HepG2 (cell line): ENCODE results near the gene E2F1. TPM values are rescaled to one million over a fixed set of nuclear protein-coding genes. Genes with fewer than 3 reads are reported as not detected.

Experiments used
- ISL2 ChIP-seq: sonication (generic); formaldehyde crosslinking; IDR thresholded peaks from 2 replicates; pipeline ENCODE4 v1.5.0; 2020; ENCODE audit warnings: missing genetic modification reagents
- MAFF ChIP-seq: IDR thresholded peaks from 2 replicates; pipeline ENCODE4 v1.6.1; 2011; ENCODE audit warnings: low read depth, low read length, improper control_type of control experiment
- MZF1 ChIP-seq: sonication (generic); formaldehyde crosslinking; IDR thresholded peaks from 2 replicates; pipeline ENCODE4 v1.8.1; 2023; ENCODE audit warnings: mild to moderate bottlenecking, missing genetic modification reagents, borderline replicate concordance
- SIX4 ChIP-seq: sonication (generic); formaldehyde crosslinking; IDR thresholded peaks from 2 replicates; pipeline ENCODE4 v1.4.0; 2020; ENCODE audit warnings: missing genetic modification reagents
- SRSF1 ChIP-seq: fragments of 200-400 bp; formaldehyde crosslinking; optimal IDR thresholded peaks from 2 replicates; pipeline ENCODE3; 2017; ENCODE audit warnings: mild to moderate bottlenecking, low read depth, low read length, moderate library complexity
- TAF15 ChIP-seq: fragments of 200-400 bp; formaldehyde crosslinking; IDR thresholded peaks from one replicate; pipeline ENCODE4 v1.6.1; 2018; ENCODE audit warnings: mild to moderate bottlenecking, low read depth, low read length; ENCODE audit not compliant: poor library complexity, severe bottlenecking
- TEAD2 ChIP-seq: sonication (generic); formaldehyde crosslinking; IDR thresholded peaks from 2 replicates; pipeline ENCODE4 v1.9.0; 2021; ENCODE audit warnings: missing genetic modification reagents
- ZBTB8A ChIP-seq: sonication (generic); formaldehyde crosslinking; IDR thresholded peaks from 2 replicates; pipeline ENCODE4 v1.4.0; 2020; ENCODE audit warnings: mild to moderate bottlenecking, low read depth, missing genetic modification reagents, borderline replicate concordance
- ZFX ChIP-seq: sonication (generic); formaldehyde crosslinking; IDR thresholded peaks from 2 replicates; pipeline ENCODE4 v1.4.0; 2020; ENCODE audit warnings: mild to moderate bottlenecking, low read depth, missing genetic modification reagents, moderate library complexity
- ZNF263 ChIP-seq: sonication (generic); formaldehyde crosslinking; IDR thresholded peaks from 2 replicates; pipeline ENCODE4 v1.4.0; 2020; ENCODE audit warnings: missing genetic modification reagents
- ZNF75D ChIP-seq: sonication (generic); formaldehyde crosslinking; IDR thresholded peaks from 2 replicates; pipeline ENCODE4 v1.8.1; 2023; ENCODE audit warnings: missing genetic modification reagents, mild to moderate bottlenecking, borderline replicate concordance
- ZNF766 ChIP-seq: sonication (generic); formaldehyde crosslinking; IDR thresholded peaks from 2 replicates; pipeline ENCODE4 v1.5.0; 2020; ENCODE audit warnings: missing genetic modification reagents, borderline replicate concordance
- ZZZ3 ChIP-seq: sonication (generic); formaldehyde crosslinking; IDR thresholded peaks from 2 replicates; pipeline ENCODE4 v1.4.0; 2020; ENCODE audit warnings: missing genetic modification reagents, mild to moderate bottlenecking, borderline replicate concordance
- polyA plus RNA-seq, 8 experiments: library from polyadenylated mRNA; depleted of rRNA in 3 of 8; stranded (reverse) in 7 of 8; unstranded in 1 of 8; fragments of >200 nt; fragmentation: Illumina TruSeq in 4 of 8; extraction: Trizol in 4 of 8; gene quantifications; 2 replicates each; pipeline versions ENCODE4 v1.2.1 to v1.2.3, GENCODE V29; 2011 to 2016; ENCODE audit warnings: low read depth in 4 of 8, missing spikeins in 1 of 8, mixed read lengths in 1 of 8; ENCODE audit not compliant: insufficient read depth in 1 of 8
- total RNA-seq, 5 experiments: library from RNA; depleted of rRNA; stranded (reverse); fragments of >200 nt; fragmentation: Illumina TruSeq; extraction: Trizol; gene quantifications; 2 replicates each; pipeline ENCODE4 v1.2.3, GENCODE V29; 2016; ENCODE audit warnings: low read depth in 1 of 5
- TF ChIP-seq, protein P1 (sequence below): sonication (generic); formaldehyde crosslinking; IDR thresholded peaks from 2 replicates; pipeline ENCODE4 v1.5.0; 2020; ENCODE audit warnings: missing genetic modification reagents
- TF ChIP-seq, protein P2 (sequence below): sonication (generic); formaldehyde crosslinking; IDR thresholded peaks from 2 replicates; pipeline ENCODE4 v1.4.0; 2020; ENCODE audit warnings: missing genetic modification reagents, borderline replicate concordance
- TF ChIP-seq, protein P3 (sequence below): sonication (generic); formaldehyde crosslinking; IDR thresholded peaks from 2 replicates; pipeline ENCODE4 v1.5.1; 2020; ENCODE audit warnings: missing genetic modification reagents, mild to moderate bottlenecking, borderline replicate concordance
- TF ChIP-seq, protein P4 (sequence below): sonication (generic); formaldehyde crosslinking; IDR thresholded peaks from 2 replicates; pipeline ENCODE4 v1.5.0; 2020; ENCODE audit warnings: missing genetic modification reagents, mild to moderate bottlenecking, borderline replicate concordance
- TF ChIP-seq, protein P5 (sequence below): sonication (generic); formaldehyde crosslinking; IDR thresholded peaks from 2 replicates; pipeline ENCODE4 v1.5.0; 2020; ENCODE audit warnings: mild to moderate bottlenecking, missing genetic modification reagents, borderline replicate concordance
- TF ChIP-seq, protein P6 (sequence below): sonication (generic); formaldehyde crosslinking; IDR thresholded peaks from 2 replicates; pipeline ENCODE4 v1.8.0; 2022; ENCODE audit warnings: mild to moderate bottlenecking, missing genetic modification reagents, moderate library complexity

Gene E2F1
- total and polyA plus RNA-seq, 2 of the 13 experiments (the other 11 are each of a cell fraction or from before 2014, with no cell fraction given) = 25.5 to 39.4 TPM

DNA sequence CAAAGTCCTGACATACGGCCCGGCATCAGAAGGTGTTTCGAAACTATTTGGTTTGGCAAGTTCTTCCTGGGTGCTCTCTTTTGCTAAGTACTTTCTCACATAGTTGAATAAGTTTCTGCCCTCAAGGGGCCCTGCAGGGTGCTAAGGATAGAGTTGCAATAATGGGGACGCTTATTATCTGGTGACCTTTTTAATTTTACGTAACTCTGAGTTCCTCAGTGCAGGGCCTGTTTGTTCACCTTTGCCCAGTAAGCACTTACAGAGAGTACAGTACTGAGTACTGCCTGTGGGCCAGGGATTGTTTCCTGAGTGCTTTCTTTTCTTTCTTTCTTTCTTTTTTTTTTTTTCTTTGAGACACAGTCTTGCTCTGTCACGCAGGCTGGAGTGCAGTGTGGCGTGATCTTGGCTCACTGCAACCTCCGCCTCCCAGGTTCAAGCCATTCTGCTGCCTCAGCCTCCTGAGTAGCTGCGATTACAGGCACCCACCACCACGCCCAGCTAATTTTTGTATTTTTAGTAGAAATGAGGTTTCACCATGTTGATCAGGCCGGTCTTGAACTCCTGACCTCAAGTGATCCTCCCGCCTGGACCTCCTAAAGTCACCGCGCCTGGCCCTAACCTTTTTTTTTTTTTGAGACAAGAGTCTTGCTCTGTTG is 38.4 kb upstream of the E2F1 start (continued):
- TF ChIP-seq, protein P1, sequence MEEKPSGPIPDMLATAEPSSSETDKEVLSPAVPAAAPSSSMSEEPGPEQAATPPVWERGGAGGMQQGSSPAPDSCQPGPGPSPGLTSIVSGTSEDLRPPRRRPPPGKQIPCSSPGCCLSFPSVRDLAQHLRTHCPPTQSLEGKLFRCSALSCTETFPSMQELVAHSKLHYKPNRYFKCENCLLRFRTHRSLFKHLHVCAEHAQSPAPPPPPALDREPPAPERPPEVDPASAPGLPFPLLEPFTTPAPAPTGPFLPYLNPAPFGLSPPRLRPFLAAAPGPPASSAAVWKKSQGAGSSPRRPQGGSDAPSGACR (CRISPR knock-in tag) = no peak
- no peak for TF ChIP-seq TAF15
- TF ChIP-seq, protein P2, sequence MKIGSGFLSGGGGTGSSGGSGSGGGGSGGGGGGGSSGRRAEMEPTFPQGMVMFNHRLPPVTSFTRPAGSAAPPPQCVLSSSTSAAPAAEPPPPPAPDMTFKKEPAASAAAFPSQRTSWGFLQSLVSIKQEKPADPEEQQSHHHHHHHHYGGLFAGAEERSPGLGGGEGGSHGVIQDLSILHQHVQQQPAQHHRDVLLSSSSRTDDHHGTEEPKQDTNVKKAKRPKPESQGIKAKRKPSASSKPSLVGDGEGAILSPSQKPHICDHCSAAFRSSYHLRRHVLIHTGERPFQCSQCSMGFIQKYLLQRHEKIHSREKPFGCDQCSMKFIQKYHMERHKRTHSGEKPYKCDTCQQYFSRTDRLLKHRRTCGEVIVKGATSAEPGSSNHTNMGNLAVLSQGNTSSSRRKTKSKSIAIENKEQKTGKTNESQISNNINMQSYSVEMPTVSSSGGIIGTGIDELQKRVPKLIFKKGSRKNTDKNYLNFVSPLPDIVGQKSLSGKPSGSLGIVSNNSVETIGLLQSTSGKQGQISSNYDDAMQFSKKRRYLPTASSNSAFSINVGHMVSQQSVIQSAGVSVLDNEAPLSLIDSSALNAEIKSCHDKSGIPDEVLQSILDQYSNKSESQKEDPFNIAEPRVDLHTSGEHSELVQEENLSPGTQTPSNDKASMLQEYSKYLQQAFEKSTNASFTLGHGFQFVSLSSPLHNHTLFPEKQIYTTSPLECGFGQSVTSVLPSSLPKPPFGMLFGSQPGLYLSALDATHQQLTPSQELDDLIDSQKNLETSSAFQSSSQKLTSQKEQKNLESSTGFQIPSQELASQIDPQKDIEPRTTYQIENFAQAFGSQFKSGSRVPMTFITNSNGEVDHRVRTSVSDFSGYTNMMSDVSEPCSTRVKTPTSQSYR = peak; percentile 11; the same call in 1 of the 2 replicates
- 0 out of 2 replicates have a peak, but pooled peaks have one; percentile 36 for TF ChIP-seq ZNF263 (CRISPR knock-in tag)
- no peak for TF ChIP-seq SRSF1
- TF ChIP-seq ZNF75D (CRISPR knock-in tag) = no peak
- peak; percentile 84 for TF ChIP-seq ISL2
- TF ChIP-seq TEAD2 (CRISPR knock-in tag) = no peak
- TF ChIP-seq, protein P3, sequence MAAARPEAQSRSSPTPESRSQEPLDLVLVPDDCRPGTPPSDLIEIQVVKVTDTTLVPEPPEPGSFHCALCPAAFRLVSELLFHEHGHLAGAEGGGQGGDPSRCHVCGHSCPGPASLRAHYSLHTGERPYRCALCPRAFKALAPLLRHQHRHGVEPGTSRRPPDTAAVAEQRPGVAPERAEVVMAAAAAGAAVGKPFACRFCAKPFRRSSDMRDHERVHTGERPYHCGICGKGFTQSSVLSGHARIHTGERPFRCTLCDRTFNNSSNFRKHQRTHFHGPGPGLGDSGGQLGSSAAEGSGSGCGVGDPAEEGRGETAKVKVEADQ (CRISPR knock-in tag) = no peak; the same call in 1 of the 2 replicates
- TF ChIP-seq MAFF = peak; percentile 41; the same call in 1 of the 2 replicates
- TF ChIP-seq ZFX = peak; percentile 55; the same call in 1 of the 2 replicates
- TF ChIP-seq SIX4 = peak; percentile 76
- TF ChIP-seq, protein P4, sequence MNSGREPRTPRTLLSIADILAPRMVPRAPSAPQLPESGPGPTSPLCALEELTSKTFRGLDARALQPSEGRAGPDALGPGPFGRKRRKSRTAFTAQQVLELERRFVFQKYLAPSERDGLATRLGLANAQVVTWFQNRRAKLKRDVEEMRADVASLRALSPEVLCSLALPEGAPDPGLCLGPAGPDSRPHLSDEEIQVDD (CRISPR knock-in tag) = no peak
- TF ChIP-seq ZNF766 = no peak
- no peak for TF ChIP-seq ZZZ3
- TF ChIP-seq, protein P5, sequence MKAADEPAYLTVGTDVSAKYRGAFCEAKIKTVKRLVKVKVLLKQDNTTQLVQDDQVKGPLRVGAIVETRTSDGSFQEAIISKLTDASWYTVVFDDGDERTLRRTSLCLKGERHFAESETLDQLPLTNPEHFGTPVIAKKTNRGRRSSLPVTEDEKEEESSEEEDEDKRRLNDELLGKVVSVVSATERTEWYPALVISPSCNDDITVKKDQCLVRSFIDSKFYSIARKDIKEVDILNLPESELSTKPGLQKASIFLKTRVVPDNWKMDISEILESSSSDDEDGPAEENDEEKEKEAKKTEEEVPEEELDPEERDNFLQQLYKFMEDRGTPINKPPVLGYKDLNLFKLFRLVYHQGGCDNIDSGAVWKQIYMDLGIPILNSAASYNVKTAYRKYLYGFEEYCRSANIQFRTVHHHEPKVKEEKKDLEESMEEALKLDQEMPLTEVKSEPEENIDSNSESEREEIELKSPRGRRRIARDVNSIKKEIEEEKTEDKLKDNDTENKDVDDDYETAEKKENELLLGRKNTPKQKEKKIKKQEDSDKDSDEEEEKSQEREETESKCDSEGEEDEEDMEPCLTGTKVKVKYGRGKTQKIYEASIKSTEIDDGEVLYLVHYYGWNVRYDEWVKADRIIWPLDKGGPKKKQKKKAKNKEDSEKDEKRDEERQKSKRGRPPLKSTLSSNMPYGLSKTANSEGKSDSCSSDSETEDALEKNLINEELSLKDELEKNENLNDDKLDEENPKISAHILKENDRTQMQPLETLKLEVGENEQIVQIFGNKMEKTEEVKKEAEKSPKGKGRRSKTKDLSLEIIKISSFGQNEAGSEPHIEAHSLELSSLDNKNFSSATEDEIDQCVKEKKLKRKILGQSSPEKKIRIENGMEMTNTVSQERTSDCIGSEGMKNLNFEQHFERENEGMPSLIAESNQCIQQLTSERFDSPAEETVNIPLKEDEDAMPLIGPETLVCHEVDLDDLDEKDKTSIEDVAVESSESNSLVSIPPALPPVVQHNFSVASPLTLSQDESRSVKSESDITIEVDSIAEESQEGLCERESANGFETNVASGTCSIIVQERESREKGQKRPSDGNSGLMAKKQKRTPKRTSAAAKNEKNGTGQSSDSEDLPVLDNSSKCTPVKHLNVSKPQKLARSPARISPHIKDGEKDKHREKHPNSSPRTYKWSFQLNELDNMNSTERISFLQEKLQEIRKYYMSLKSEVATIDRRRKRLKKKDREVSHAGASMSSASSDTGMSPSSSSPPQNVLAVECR (CRISPR knock-in tag) = peak; percentile 47; the same call in 1 of the 2 replicates
- TF ChIP-seq MZF1 = no peak
- TF ChIP-seq, protein P6, sequence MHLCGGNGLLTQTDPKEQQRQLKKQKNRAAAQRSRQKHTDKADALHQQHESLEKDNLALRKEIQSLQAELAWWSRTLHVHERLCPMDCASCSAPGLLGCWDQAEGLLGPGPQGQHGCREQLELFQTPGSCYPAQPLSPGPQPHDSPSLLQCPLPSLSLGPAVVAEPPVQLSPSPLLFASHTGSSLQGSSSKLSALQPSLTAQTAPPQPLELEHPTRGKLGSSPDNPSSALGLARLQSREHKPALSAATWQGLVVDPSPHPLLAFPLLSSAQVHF = no peak
- no peak for TF ChIP-seq ZBTB8A
